ENCODE measurements around the gene NPAS3.

Gene NPAS3

GRCh38 chr14:33642080-33642479, 703.4 kb downstream of the NPAS3 start:
- DNase-seq (ENCODE audit: low read depth), result no peak

DNA sequence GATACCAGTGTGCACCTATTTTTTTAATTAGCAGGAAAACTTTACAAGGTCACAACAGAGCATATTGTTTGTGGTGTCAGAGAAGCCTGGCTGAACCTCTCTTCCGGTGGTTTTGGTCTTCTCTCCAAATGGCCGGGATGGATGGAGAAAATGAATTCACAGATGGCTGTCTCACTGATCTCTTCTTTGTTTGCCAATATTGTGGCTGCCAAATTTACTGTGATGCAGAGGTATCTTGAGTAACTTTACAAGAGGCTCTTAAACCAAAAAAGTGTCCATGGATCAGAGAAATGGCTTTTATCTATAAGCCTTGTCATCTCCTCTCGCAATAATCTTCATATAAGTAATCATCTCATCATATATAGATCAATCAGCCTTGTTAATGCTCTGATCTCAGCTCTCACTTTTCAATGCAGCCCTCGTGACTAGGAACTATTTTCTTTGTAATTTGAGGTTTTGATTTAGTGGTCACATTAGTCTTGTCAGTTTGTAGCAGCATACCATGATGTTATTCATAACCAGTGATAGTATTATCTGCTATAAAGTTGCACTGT, 704.1 kb downstream of the NPAS3 start:
- no peak for DNase-seq (ENCODE audit: low read depth)

DNA sequence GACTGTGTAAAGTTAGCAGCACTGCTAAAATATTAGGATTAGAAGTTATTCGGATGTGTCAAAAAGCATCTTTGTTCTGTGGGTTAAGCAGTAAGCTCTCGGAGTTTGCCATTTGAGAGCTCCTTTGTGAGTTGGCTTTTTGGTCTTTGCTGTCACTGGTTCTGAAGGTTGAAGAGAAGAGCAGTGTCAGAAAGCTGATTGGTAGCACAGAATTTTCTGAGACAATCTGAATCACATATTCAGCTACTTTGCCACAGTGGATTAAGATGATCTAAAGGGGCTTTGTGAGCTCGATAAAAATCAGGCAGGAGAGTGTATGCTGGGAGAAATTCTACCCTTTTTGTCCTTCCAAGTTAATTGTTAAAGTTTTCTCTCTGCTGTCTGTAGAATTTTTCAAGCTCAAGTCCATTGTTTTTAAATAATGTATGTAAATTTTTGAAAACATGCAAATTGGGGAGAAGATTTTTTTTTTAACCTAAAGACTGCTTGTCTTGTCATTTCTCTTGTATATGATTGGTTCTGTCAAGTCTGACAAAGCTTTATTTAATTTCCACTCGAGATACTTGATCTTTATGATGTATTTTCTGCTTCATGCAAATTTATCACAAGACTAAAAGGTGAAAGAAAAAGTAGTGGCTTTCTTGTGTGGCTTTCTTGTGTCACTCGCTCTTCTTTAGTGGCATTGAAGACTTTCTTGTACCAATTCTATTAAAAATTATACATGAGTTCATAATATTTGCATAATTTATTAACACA, 704.9 kb downstream of the NPAS3 start:
- DNase-seq (ENCODE audit: low read depth), result no peak

DNA sequence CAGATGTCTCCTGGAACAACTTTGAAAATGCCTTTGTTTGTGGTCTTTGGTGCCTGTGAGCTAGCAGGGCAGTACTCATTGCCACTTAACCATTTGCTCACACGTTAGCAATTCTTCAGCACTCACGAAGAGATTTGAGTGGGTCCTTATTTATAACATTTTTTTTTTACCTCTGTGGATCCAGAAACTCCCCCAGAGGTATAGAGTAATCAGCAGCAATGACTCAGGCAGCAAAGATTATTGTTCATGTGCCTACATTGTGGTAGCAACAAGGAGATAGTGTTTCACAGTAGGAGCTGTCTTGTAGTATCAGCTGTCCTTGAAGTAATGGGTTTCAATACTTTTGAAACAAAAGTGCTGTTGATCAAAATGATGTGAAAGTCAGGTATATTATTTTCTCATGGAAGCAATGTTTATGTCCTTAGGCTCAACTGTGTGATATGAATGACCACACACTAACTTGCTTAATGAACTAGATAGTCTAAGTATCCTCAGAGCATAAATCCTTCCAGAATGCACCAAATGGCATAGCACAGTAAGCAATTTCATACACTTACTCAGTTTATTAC, 708.1 kb downstream of the NPAS3 start:
- DNase-seq (ENCODE audit: low read depth), result no peak

DNA sequence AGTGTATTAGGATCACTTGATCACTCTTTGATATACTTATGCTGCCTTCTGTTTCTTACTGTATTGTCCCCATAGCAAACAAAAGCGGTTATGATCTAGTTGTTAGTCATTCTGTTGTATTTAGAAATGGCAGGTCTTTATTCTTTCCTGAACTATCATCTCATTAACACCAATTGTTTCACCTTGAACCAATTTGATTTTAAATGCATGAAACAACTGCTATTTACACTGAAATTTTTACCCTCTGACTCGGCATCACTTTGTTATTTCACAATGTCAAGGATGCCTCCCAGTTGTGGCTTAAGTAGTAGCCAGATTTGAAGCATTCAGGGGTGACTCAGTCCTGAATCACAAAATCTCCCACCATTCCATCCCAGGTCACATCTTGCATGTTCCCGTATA, 708.7 kb downstream of the NPAS3 start:
- no peak for DNase-seq (ENCODE audit: low read depth)

- no peak for DNase-seq (ENCODE audit: low read depth)
These were observed 711.8 kb downstream of the NPAS3 start for GRCh38 chr14:33650430-33650829.

- no peak for DNase-seq (ENCODE audit: low read depth)
These were observed 714.1 kb downstream of the NPAS3 start for GRCh38 chr14:33652566-33653307.

DNA sequence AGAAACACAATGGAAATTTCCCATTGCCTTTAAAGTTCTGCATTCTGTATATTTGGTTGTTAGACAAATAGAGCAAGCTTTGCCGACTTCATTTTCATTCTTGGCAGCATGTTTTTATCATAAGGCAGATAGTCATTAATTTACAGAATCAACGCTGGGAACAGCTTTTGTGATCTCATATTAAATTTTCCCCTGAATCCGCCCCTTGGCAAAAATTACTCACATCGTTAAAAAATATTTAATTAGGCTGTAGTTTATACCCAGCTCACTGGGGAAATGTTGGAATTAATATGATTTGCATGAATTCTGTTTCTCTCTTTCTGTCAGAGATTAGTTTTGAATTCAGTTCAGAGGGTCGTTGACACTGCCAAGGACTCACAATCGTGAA, 714.6 kb downstream of the NPAS3 start:
- DNase-seq (ENCODE audit: low read depth), result no peak

DNA sequence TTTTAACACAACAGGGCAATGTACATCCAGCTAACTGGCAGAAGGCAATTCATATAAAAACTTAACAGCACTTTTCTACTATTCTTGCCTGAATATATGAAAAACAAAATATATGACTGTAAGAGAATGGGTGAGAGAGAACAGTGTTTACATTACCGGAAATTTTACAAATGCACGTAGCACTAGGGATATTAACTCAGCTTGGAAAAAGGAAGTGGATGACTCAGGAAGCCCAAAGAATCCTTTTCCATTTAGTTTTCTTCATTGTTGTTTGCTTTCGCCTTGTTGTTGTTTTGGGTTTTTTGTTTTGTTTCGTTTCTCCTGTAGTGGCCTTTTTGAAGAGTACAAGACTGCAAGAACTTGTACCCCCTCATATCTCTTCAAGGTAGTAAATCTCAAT, 716.7 kb downstream of the NPAS3 start:
- no peak for DNase-seq (ENCODE audit: low read depth)

DNA sequence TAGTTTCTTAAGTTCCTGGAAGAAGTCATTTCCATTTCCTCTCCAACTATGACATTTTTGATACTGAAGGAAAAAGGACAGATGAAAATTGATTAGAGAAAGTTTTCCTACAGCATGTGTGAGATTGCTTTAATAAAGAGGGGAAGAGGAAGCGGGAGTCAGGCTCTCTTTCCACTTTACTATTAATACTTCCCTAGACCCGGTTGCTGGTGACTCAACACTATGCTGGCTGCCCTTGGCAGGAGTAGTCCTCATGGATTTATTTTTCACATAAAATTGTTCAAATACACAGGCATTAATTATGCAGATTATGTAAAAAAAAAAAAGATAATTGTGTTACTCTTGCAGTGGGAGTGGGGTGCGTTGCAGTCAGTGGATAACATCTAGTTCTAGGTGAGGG, 718.8 kb downstream of the NPAS3 start:
- DNase-seq (ENCODE audit: low read depth), result no peak

DNA sequence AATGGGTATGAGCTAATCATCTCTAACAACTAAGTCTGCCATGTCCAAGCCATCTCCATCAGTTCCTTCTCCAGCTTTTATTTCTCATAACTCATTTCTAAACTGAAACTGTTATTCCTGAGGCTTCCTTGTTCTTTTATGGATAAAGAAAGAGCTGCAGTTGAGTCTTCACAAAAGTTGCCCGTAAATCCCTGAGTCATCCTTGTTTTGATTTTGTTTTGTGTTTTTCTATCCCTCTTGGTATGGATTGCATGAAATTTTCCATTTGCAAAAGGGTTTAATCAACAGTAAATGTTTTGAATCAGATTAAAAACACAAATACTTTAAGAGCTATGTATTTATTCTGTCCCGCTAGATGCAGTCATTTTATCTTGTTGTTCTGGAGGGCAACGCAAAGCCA, 721.6 kb downstream of the NPAS3 start:
- no peak for DNase-seq (ENCODE audit: low read depth)

- DNase-seq (ENCODE audit: low read depth), result no peak
These were observed 722.4 kb downstream of the NPAS3 start for GRCh38 chr14:33661101-33661500.

- DNase-seq (ENCODE audit: low read depth), result no peak
These were observed 729.4 kb downstream of the NPAS3 start for GRCh38 chr14:33668066-33668465.

DNA sequence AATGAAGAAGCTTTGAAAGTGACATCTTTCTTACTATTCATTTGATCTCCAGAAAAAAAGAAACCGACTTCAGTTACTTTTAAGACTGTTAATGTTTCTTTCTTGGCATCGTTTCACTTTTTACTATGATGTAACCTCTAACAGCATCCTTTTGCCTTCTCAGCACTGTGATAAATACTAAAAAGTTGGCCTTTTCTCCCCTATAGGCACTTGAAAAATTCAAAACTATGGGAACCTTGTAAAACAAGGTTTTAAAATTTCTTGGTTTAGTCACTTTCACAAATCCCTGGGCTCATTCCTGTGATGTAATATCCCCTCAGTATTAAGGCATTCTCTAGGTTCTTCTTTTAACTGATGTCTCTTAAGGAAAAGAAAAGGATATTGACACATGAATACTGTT, 730.4 kb downstream of the NPAS3 start:
- DNase-seq (ENCODE audit: low read depth), result no peak

- DNase-seq (ENCODE audit: low read depth), result no peak
These were observed 731.6 kb downstream of the NPAS3 start for GRCh38 chr14:33670235-33670634.

DNA sequence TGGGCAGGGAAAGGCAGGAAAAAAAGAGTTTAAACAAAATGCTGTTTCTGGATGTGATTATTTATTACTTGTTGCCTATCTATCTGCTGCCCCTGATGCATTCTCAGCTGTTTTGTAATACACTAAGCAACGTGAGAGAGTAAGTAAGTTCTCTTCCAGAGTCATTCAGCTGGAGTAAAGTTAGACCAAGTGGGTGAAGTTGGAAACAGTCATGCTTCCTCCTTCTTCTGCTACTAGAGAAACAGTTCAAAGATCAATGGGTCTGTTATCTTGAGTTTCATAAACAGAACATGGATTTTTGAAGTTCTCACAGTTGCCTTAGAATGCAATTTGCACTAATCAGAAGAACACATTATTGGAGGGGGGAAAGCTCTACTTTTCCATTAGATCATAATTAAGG, 732.9 kb downstream of the NPAS3 start:
- DNase-seq (ENCODE audit: low read depth), result no peak

GRCh38 chr14:33674927-33675326, 736.2 kb downstream of the NPAS3 start:
- DNase-seq (ENCODE audit: low read depth), result no peak

- DNase-seq (ENCODE audit: low read depth), result no peak
These were observed 736.9 kb downstream of the NPAS3 start for GRCh38 chr14:33675415-33676130.

GRCh38 chr14:33676135-33676566, 737.5 kb downstream of the NPAS3 start:
- DNase-seq (ENCODE audit: low read depth), result no peak

- DNase-seq (ENCODE audit: low read depth), result no peak
These were observed 738.2 kb downstream of the NPAS3 start for GRCh38 chr14:33676891-33677290.

DNA sequence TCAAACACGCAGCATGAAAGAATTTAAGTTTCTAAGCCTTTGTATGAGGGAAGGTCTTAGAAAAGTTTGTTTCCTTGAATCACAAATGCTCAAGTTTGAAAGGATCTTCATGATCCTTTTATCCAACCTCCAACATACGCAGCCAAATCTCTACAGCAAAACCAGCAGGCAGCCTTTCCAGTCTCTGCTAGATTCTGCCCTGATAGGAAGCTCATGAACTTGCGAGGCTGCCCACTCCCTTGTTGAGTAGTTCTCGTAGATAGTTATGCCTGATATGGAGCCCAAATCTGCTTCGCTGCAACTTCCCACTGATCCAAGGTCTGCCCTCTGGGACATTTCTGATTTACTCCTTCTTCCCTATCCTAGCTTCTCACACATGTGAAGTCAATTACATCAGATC, 739.3 kb downstream of the NPAS3 start:
- DNase-seq (ENCODE audit: low read depth), result no peak

DNA sequence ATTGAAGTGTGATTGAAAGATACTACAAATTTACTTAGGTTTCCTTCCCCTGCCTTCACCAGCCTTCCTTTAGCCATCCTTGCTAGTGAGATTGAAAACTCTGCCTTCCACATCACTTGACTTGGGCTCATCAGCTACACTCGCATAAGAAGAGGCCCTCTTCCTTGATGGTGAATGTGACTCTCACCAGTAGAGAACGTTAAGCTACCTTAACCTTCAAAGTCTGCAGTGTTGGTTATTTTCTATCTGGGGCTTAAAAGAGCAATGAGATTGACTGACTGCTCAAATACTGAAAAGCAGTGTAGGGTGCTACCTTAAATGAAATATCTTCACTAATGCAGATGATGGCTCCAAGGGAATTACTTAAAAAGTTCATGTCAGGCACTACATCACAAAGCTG, 740.3 kb downstream of the NPAS3 start:
- DNase-seq (ENCODE audit: low read depth), result no peak
